Liver (tissue), 9 donors: ENCODE measurements around the gene MYLK2. TPM values are rescaled to one million over a fixed set of nuclear protein-coding genes. Genes with fewer than 3 reads are reported as not detected.

Source experiments
- DNase-seq: peaks from one replicate; pipeline ENCODE4 v3.0.0-alpha.2; 2017; ENCODE audit warnings: low spot score
- H3K27ac ChIP-seq, 2 donors: one replicate each; pipeline ENCODE4 v1.7.0; 2013; ENCODE audit warnings: inconsistent platforms in 2 of 2, low read length in 2 of 2, control low read depth in 1 of 2, low read depth in 1 of 2, mild to moderate bottlenecking in 1 of 2
- H3K27me3 ChIP-seq, 4 donors: one replicate each; pipeline versions ENCODE4 v1.6.1 to v1.7.0; 2013; ENCODE audit warnings: low read length in 3 of 4, inconsistent platforms in 1 of 4, mild to moderate bottlenecking in 1 of 4, moderate library complexity in 1 of 4; ENCODE audit not compliant: control insufficient read depth in 4 of 4, insufficient read depth in 4 of 4
- H3K36me3 ChIP-seq, 4 donors: one replicate each; pipeline versions ENCODE4 v1.6.1 to v1.7.0; 2013; ENCODE audit warnings: low read length in 3 of 4, mild to moderate bottlenecking in 3 of 4, low read depth in 1 of 4, moderate library complexity in 1 of 4; ENCODE audit not compliant: control insufficient read depth in 4 of 4, insufficient read depth in 3 of 4
- H3K4me1 ChIP-seq, 4 donors: one replicate each; pipeline versions ENCODE4 v1.6.1 to v1.7.0; 2013; ENCODE audit warnings: low read length in 3 of 4, mild to moderate bottlenecking in 3 of 4, moderate library complexity in 1 of 4; ENCODE audit not compliant: control insufficient read depth in 4 of 4, insufficient read depth in 4 of 4
- H3K4me3 ChIP-seq, 3 donors: one replicate each; pipeline versions ENCODE4 v1.6.1 to v1.7.0; 2013; ENCODE audit warnings: low read length in 3 of 3, control low read depth in 1 of 3, low read depth in 1 of 3, mild to moderate bottlenecking in 1 of 3
- H3K9ac ChIP-seq, 2 donors: one replicate each; pipeline ENCODE4 v1.7.0; 2013; ENCODE audit warnings: low read length in 2 of 2, mild to moderate bottlenecking in 2 of 2, moderate library complexity in 2 of 2, control low read depth in 1 of 2, low read depth in 1 of 2
- H3K9me3 ChIP-seq, 4 donors: one replicate each; pipeline versions ENCODE4 v1.6.1 to v1.7.0; 2013; ENCODE audit warnings: low read length in 3 of 4; ENCODE audit not compliant: control insufficient read depth in 4 of 4
- EGR1 ChIP-seq, 2 donors: IDR thresholded peaks; 2 replicates each; pipeline ENCODE4 v1.6.1; 2016 to 2018; ENCODE audit warnings: antibody characterized with exemption in 2 of 2, low read depth in 2 of 2
- FOXA1 ChIP-seq: IDR thresholded peaks from 2 replicates; pipeline ENCODE4 v1.6.1; 2016; ENCODE audit warnings: antibody characterized with exemption
- FOXA2 ChIP-seq: IDR thresholded peaks from 2 replicates; pipeline ENCODE4 v1.6.1; 2016; ENCODE audit warnings: antibody characterized with exemption
- GABPA ChIP-seq, 2 donors: IDR thresholded peaks in 1 of 2; conservative IDR thresholded peaks in 1 of 2; 2 replicates each; pipeline ENCODE4 v1.6.1; 2016; ENCODE audit warnings: antibody characterized with exemption in 2 of 2, mild to moderate bottlenecking in 1 of 2, moderate library complexity in 1 of 2
- HNF4A ChIP-seq, 2 donors: conservative IDR thresholded peaks; 2 replicates each; pipeline ENCODE4 v1.6.1; 2016; ENCODE audit warnings: antibody characterized with exemption in 2 of 2, mild to moderate bottlenecking in 2 of 2
- HNF4G ChIP-seq: IDR thresholded peaks from 2 replicates; pipeline ENCODE4 v1.6.1; 2016; ENCODE audit warnings: antibody characterized with exemption
- JUND ChIP-seq, 2 donors: IDR thresholded peaks; 2 replicates each; pipeline ENCODE4 v1.6.1; 2016; ENCODE audit warnings: antibody characterized with exemption in 2 of 2
- NR2F2 ChIP-seq: IDR thresholded peaks from 2 replicates; pipeline ENCODE4 v1.6.1; 2016; ENCODE audit warnings: antibody characterized with exemption
- RAD21 ChIP-seq, 2 donors: IDR thresholded peaks; 2 replicates each; pipeline ENCODE4 v1.6.1; 2016; ENCODE audit warnings: antibody characterized with exemption in 2 of 2, mild to moderate bottlenecking in 2 of 2
- RXRA ChIP-seq, 2 donors: IDR thresholded peaks; 2 replicates each; pipeline ENCODE4 v1.6.1; 2017 to 2018; ENCODE audit warnings: antibody characterized with exemption in 2 of 2, mild to moderate bottlenecking in 1 of 2
- SP1 ChIP-seq: IDR thresholded peaks from 2 replicates; pipeline ENCODE4 v1.6.1; 2018; ENCODE audit warnings: antibody characterized with exemption, mild to moderate bottlenecking
- TAF1 ChIP-seq: conservative IDR thresholded peaks from 2 replicates; pipeline ENCODE4 v1.6.1; 2016; ENCODE audit warnings: antibody characterized with exemption, mild to moderate bottlenecking
- YY1 ChIP-seq: IDR thresholded peaks from 2 replicates; pipeline ENCODE4 v1.6.1; 2016; ENCODE audit warnings: antibody characterized with exemption, mild to moderate bottlenecking
- WGBS: extraction: QIAGEN DNeasy Blood & Tissue Kit; methylation state at CpG from one replicate; pipeline ENCODE4 v1.1.7; 2013; 5-methylcytosine and 5-hydroxymethylcytosine counted together
- polyA plus RNA-seq, 2 donors: library from polyadenylated mRNA; stranded (reverse) in 1 of 2; unstranded in 1 of 2; fragments of 200-250 nt in 1 of 2; fragments of >200 nt in 1 of 2; fragmentation: Nextera tagmentation in 1 of 2; extraction: Ambion mirVana in 1 of 2; gene quantifications; one replicate each; pipeline versions ENCODE4 v1.2.1 to v1.2.3, GENCODE V29; 2013 to 2015
- total RNA-seq, 2 donors: library from RNA; depleted of rRNA; stranded (reverse); fragments of >200 nt; gene quantifications; one replicate each; pipeline ENCODE4 v1.2.3, GENCODE V29; 2014
- TF ChIP-seq, protein P1 (sequence below): IDR thresholded peaks from 2 replicates; pipeline ENCODE4 v1.6.1; 2016; ENCODE audit warnings: antibody characterized with exemption, mild to moderate bottlenecking
- TF ChIP-seq, protein P2 (sequence below): fragments of 150-350 bp; IDR thresholded peaks from 2 replicates; pipeline ENCODE4 v1.5.1; 2017; ENCODE audit warnings: improper control_type of control experiment, low read depth, low read length; ENCODE audit not compliant: missing input control
- TF ChIP-seq, protein P3 (sequence below): IDR thresholded peaks from 2 replicates; pipeline ENCODE4 v1.6.1; 2016; ENCODE audit warnings: antibody characterized with exemption
- TF ChIP-seq, protein P4 (sequence below): IDR thresholded peaks from 2 replicates; pipeline ENCODE4 v1.6.1; 2016; ENCODE audit warnings: antibody characterized with exemption
- TF ChIP-seq, protein P5 (sequence below): IDR thresholded peaks from 2 replicates; pipeline ENCODE4 v1.6.1; 2016; ENCODE audit warnings: antibody characterized with exemption
- donor health status: healthy.
- donor health status: healthy.
- donor health status: healthy.
- donor health status: healthy.
- donor health status: healthy.

MYLK2 gene
- total and polyA plus RNA-seq, 4 donors = 0.08 to 0.19 TPM; not detected in 2

DNA sequence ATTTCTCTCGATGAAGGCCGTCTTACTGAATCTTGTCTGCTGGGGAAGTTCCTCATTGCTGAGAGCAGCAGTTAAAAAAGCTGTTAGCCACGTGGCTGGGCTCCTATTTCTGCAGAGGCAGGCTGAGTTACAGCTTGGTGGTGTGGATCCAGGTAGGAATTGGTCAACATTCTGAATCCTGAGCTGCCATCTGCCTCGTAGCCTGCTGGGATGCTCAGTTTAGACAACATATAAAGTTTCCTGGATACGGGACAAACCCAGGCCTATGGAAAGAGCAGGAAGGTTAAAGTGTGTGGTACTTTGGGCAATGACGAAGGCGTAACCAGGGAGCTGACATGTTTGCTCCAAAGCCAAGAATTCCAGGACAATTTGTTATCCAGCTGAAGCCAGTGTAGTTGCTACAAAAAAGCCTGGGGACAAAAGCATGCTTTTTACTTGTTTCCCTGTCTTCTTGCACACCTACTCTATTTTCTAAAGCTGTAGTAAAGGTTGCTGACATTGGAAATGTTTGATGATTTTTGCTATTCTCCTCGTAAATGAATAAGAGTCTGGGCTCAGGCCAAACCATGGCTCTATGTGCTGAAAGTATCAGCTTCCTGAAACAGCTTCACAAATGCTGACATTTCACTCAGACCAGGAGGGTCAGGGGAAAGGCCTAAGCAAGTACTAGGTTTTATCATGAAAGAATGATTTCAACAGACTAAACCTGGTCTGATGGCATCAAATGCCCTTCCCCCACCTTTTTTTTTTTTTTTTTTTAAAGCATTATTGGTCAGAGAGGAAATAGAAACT lies 12.4 kb upstream of the MYLK2 start:
- no peak overlapping the region for H3K27ac ChIP-seq
- no peaks in the 10 kb centered on the region for H3K27me3 ChIP-seq
- no peak for DNase-seq
- H3K4me3 ChIP-seq = no peak overlapping the region
- TF ChIP-seq SP1 (no peak), JUND (IDR thresholded peaks at IDR 0.05) (no peak), EGR1 (IDR thresholded peaks at IDR 0.05; ENCODE audit: low read depth in 2 of 2) (no peak), HNF4G (no peak), NR2F2 (no peak), TAF1 (no peak), YY1 (no peak), FOXA1 (no peak), HNF4A (conservative IDR thresholded peaks at IDR 0.05) (no peak), RAD21 (IDR thresholded peaks at IDR 0.05) (no peak), GABPA (IDR thresholded peaks at IDR 0.05 in 1 of 2, conservative IDR thresholded peaks at IDR 0.05 in 1 of 2) (no peak), FOXA2 (no peak), RXRA (IDR thresholded peaks at IDR 0.05) (no peak)
- TF ChIP-seq, protein P1, sequence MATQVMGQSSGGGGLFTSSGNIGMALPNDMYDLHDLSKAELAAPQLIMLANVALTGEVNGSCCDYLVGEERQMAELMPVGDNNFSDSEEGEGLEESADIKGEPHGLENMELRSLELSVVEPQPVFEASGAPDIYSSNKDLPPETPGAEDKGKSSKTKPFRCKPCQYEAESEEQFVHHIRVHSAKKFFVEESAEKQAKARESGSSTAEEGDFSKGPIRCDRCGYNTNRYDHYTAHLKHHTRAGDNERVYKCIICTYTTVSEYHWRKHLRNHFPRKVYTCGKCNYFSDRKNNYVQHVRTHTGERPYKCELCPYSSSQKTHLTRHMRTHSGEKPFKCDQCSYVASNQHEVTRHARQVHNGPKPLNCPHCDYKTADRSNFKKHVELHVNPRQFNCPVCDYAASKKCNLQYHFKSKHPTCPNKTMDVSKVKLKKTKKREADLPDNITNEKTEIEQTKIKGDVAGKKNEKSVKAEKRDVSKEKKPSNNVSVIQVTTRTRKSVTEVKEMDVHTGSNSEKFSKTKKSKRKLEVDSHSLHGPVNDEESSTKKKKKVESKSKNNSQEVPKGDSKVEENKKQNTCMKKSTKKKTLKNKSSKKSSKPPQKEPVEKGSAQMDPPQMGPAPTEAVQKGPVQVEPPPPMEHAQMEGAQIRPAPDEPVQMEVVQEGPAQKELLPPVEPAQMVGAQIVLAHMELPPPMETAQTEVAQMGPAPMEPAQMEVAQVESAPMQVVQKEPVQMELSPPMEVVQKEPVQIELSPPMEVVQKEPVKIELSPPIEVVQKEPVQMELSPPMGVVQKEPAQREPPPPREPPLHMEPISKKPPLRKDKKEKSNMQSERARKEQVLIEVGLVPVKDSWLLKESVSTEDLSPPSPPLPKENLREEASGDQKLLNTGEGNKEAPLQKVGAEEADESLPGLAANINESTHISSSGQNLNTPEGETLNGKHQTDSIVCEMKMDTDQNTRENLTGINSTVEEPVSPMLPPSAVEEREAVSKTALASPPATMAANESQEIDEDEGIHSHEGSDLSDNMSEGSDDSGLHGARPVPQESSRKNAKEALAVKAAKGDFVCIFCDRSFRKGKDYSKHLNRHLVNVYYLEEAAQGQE = no peak
- TF ChIP-seq, protein P2, sequence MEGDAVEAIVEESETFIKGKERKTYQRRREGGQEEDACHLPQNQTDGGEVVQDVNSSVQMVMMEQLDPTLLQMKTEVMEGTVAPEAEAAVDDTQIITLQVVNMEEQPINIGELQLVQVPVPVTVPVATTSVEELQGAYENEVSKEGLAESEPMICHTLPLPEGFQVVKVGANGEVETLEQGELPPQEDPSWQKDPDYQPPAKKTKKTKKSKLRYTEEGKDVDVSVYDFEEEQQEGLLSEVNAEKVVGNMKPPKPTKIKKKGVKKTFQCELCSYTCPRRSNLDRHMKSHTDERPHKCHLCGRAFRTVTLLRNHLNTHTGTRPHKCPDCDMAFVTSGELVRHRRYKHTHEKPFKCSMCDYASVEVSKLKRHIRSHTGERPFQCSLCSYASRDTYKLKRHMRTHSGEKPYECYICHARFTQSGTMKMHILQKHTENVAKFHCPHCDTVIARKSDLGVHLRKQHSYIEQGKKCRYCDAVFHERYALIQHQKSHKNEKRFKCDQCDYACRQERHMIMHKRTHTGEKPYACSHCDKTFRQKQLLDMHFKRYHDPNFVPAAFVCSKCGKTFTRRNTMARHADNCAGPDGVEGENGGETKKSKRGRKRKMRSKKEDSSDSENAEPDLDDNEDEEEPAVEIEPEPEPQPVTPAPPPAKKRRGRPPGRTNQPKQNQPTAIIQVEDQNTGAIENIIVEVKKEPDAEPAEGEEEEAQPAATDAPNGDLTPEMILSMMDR = no peak
- TF ChIP-seq, protein P3, sequence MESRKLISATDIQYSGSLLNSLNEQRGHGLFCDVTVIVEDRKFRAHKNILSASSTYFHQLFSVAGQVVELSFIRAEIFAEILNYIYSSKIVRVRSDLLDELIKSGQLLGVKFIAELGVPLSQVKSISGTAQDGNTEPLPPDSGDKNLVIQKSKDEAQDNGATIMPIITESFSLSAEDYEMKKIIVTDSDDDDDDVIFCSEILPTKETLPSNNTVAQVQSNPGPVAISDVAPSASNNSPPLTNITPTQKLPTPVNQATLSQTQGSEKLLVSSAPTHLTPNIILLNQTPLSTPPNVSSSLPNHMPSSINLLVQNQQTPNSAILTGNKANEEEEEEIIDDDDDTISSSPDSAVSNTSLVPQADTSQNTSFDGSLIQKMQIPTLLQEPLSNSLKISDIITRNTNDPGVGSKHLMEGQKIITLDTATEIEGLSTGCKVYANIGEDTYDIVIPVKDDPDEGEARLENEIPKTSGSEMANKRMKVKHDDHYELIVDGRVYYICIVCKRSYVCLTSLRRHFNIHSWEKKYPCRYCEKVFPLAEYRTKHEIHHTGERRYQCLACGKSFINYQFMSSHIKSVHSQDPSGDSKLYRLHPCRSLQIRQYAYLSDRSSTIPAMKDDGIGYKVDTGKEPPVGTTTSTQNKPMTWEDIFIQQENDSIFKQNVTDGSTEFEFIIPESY = no peak
- TF ChIP-seq, protein P4, sequence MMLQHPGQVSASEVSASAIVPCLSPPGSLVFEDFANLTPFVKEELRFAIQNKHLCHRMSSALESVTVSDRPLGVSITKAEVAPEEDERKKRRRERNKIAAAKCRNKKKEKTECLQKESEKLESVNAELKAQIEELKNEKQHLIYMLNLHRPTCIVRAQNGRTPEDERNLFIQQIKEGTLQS = no peak
- TF ChIP-seq, protein P5, sequence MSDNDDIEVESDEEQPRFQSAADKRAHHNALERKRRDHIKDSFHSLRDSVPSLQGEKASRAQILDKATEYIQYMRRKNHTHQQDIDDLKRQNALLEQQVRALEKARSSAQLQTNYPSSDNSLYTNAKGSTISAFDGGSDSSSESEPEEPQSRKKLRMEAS = no peak
- H3K9ac ChIP-seq = no peak overlapping the region
- WGBS = 84% methylated on average over 8 of the region's 8 CpGs
- no peaks in the 10 kb centered on the region for H3K36me3 ChIP-seq
- H3K9me3 ChIP-seq = no peaks in the 10 kb centered on the region
- H3K4me1 ChIP-seq = no peaks in the 10 kb centered on the region
